Neural progenitor cell (in vitro differentiated cells): ENCODE measurements around the gene NPHP4.

Experiments used
- CTCF ChIP-seq: fragments of 200-600 bp; sonication (generic); IDR thresholded peaks from 2 replicates; pipeline ENCODE4 v1.5.1; 2017; ENCODE audit warnings: antibody characterized with exemption, mild to moderate bottlenecking
- EZH2 ChIP-seq: fragments of 200-600 bp; sonication (generic); IDR thresholded peaks from 2 replicates; pipeline ENCODE4 v1.6.1; 2017; ENCODE audit warnings: antibody characterized with exemption, mild to moderate bottlenecking, moderate library complexity
- EZH2phosphoT487 ChIP-seq: fragments of 200-600 bp; sonication (generic); IDR thresholded peaks from 2 replicates; pipeline ENCODE4 v1.6.1; 2017; ENCODE audit warnings: antibody characterized with exemption

DNA sequence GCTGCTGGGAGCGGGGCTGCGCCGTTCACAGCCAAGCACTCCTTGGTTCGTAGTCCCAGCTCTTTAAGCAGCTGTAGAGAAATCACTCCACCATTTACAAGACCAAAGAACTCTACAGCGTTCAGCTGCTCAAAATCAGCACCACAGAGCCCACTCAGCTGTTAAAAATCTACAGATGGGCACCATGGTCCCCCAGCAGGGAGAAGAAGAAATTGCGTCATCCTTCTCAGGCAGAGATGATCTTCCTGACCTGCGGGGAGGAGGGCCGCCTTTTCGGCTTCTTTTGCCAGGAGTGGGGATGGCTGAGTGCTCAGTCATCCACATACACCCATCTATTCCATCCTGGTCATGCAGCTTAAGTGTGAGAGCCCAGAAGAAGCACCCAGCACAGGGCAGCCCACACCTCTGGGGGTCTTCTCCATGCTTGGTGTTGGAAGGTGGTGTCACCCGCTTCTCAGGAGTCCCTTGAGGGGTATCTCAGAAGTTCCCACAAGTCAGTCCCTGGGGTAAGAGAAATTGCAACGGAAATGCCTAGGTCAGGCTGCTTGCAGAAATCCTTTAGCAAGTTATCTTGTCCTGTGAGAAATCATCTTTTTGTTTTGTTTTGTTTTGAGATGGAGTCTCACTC, 163.8 kb downstream of the NPHP4 start:
- TF ChIP-seq CTCF (no peak), EZH2 (no peak), EZH2phosphoT487 (no peak)
